Stimulated activated CD4-positive, alpha-beta T cell treated with anti-CD3 and anti-CD28 coated beads, TNF-alpha, amount 100 ng/mL, for 1 hour (primary cell): ENCODE data around the gene ZNF70.
"Not testable (repeated sequence)": the region's sequence is repeated elsewhere in the genome, so short reads cannot be mapped to it uniquely, and the experiment has no call there.

Source experiments
- DNase-seq, 3 donors: peaks; one replicate each; pipeline ENCODE4 v3.0.0-alpha.2; 2020; ENCODE audit warnings: low read depth in 3 of 3, low spot score in 1 of 3

ZNF70 gene

GRCh38 chr22:23760056-23760455, 9.1 kb upstream of the ZNF70 start:
- no peak for DNase-seq

GRCh38 chr22:23759566-23759965, 8.7 kb upstream of the ZNF70 start:
- no peak for DNase-seq

GRCh38 chr22:23756891-23757290, 6.0 kb upstream of the ZNF70 start:
- no peak for DNase-seq

GRCh38 chr22:23755711-23756110, 4.8 kb upstream of the ZNF70 start:
- DNase-seq = no peak

GRCh38 chr22:23754980-23755636, 4.2 kb upstream of the ZNF70 start:
- no peak for DNase-seq

- no peak for DNase-seq
Observed at GRCh38 chr22:23754220-23754919, 3.5 kb upstream of the ZNF70 start, which contains the start of gene VPREB3. Gene VPREB3, minus strand, starts transcription at chr22:23754425. Its CDS starts 62 bp downstream, at chr22:23754363.

GRCh38 chr22:23753385-23753784, 2.5 kb upstream of the ZNF70 start:
- DNase-seq = no peak

GRCh38 chr22:23752750-23753149, 1.8 kb upstream of the ZNF70 start:
- DNase-seq = no peak

- no peak for DNase-seq
Observed at GRCh38 chr22:23752090-23752691, 1.3 kb upstream of the ZNF70 start.

- DNase-seq = no peak
Observed at GRCh38 chr22:23751441-23751996, 607 bp upstream of the ZNF70 start.

- DNase-seq = no peak
Observed at GRCh38 chr22:23750367-23750713, 572 bp downstream of the ZNF70 start.

- DNase-seq = no peak
Observed at GRCh38 chr22:23749841-23750301, 1.0 kb downstream of the ZNF70 start.

- no peak for DNase-seq
Observed at GRCh38 chr22:23745791-23746190, 5.1 kb downstream of the ZNF70 start.

GRCh38 chr22:23744485-23744884, 6.4 kb downstream of the ZNF70 start:
- no peak for DNase-seq

GRCh38 chr22:23744001-23744400, 6.9 kb downstream of the ZNF70 start:
- no peak for DNase-seq

- no peak for DNase-seq
Observed at GRCh38 chr22:23743303-23743705, 7.6 kb downstream of the ZNF70 start.

GRCh38 chr22:23742505-23743264, 8.2 kb downstream of the ZNF70 start:
- DNase-seq = no peak

- DNase-seq = no peak
Observed at GRCh38 chr22:23737696-23738095, 13.2 kb downstream of the ZNF70 start.

- DNase-seq = not testable (repeated sequence)
Observed at GRCh38 chr22:23728108-23728507, 22.8 kb downstream of the ZNF70 start.

- no peak for DNase-seq
Observed at GRCh38 chr22:23722724-23723123, 28.2 kb downstream of the ZNF70 start.

GRCh38 chr22:23722160-23722559, 28.8 kb downstream of the ZNF70 start:
- no peak for DNase-seq
